Prostate gland (tissue), 2 donors: ENCODE results near the gene PPY. TPM values are rescaled to one million over a fixed set of nuclear protein-coding genes. Genes with fewer than 3 reads are reported as not detected.
"Not testable (repeated sequence)": the region's sequence is repeated elsewhere in the genome, so short reads cannot be mapped to it uniquely, and the experiment has no call there.

ENCODE experiments used
- DNase-seq: peaks from one replicate; pipeline ENCODE4 v3.0.0-alpha.2; 2019; ENCODE audit warnings: low spot score
- H3K27ac ChIP-seq, 2 donors: fragments of 200-600 bp; sonication (generic); 2 replicates each; pipeline ENCODE4 v1.5.1; 2017 to 2019
- H3K27me3 ChIP-seq: fragments of 200-600 bp; sonication (generic); replicated peaks from 2 replicates; pipeline ENCODE4 v1.5.1; 2019; ENCODE audit not compliant: insufficient read depth
- H3K36me3 ChIP-seq, 2 donors: fragments of 200-600 bp; sonication (generic); 1 replicate in 1 of 2; 2 replicates in 1 of 2; pipeline versions ENCODE4 v1.5.1 to v1.8.1; 2017 to 2019
- H3K4me1 ChIP-seq: fragments of 200-600 bp; sonication (generic); replicated peaks from 2 replicates; pipeline ENCODE4 v1.5.1; 2019
- H3K4me3 ChIP-seq, 2 donors: fragments of 200-600 bp; sonication (generic); 2 replicates each; pipeline ENCODE4 v1.5.1; 2017 to 2019
- H3K9me3 ChIP-seq: fragments of 200-600 bp; sonication (generic); 2 replicates; pipeline ENCODE4 v1.5.1; 2017
- POLR2A ChIP-seq: fragments of 450-650 bp; IDR thresholded peaks from one replicate; pipeline ENCODE4 v1.6.1; 2016; ENCODE audit warnings: antibody characterized with exemption, mild to moderate bottlenecking
- POLR2AphosphoS5 ChIP-seq: sonication (generic); formaldehyde crosslinking; IDR thresholded peaks from one replicate; pipeline ENCODE4 v1.6.1; 2017; ENCODE audit warnings: antibody characterized with exemption
- WGBS: methylation state at CpG from one replicate; pipeline ENCODE4 v1.1.5; 2018; 5-methylcytosine and 5-hydroxymethylcytosine counted together
- intact Hi-C: fragments of 100-400 bp; cut with DNase I; formaldehyde crosslinking; loops from one replicate; pipeline ENCODE4 v1.14.2; 2022
- total RNA-seq, 2 donors: library from RNA; depleted of rRNA; stranded (reverse); fragments of >200 nt; gene quantifications; one replicate each; pipeline ENCODE4 v1.1.0, GENCODE V29; 2016
- TF ChIP-seq, protein P1 (sequence below), 4 experiments: fragments of 200-600 bp in 2 of 4; fragments of 450-650 bp in 2 of 4; sonication (generic) in 2 of 4; IDR thresholded peaks; 1 replicate in 3 of 4; 2 replicates in 1 of 4; pipeline ENCODE4 v1.5.1; 2016 to 2019; ENCODE audit warnings: antibody characterized with exemption in 4 of 4, mild to moderate bottlenecking in 2 of 4, moderate library complexity in 2 of 4

The PPY gene
- total RNA-seq, 2 donors from 2014 or later, result not detected

DNA sequence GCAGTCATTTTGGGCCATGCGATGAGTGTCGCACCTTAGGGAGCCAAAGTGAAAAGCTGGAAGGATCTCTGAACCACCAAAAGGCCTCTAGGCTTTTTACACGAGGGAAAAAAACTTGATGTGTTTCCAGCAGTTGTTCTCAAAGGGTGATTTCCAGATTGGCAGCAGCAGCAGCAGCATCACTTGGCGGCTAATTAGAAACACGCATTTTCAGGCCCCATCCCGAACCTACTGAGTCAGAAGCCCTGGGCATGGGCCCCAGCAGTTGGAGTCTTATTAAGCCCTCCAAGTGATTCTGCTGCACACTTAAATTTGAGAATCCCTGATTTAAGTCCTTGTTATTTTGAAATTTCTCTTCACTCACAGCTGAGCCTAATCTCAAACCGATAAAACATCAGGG, 36.7 kb upstream of the PPY start:
- no peaks in the 10 kb centered on the region for H3K9me3 ChIP-seq
- H3K36me3 ChIP-seq, result no peaks in the 10 kb centered on the region
- no peak for DNase-seq
- no peak overlapping the region for H3K27ac ChIP-seq
- H3K27me3 ChIP-seq, result no peaks in the 10 kb centered on the region
- intact Hi-C loops, result no loop called here
- H3K4me3 ChIP-seq, result no peak overlapping the region
- no peaks in the 10 kb centered on the region for H3K4me1 ChIP-seq
- TF ChIP-seq POLR2AphosphoS5, result no peak
- TF ChIP-seq, protein P1, sequence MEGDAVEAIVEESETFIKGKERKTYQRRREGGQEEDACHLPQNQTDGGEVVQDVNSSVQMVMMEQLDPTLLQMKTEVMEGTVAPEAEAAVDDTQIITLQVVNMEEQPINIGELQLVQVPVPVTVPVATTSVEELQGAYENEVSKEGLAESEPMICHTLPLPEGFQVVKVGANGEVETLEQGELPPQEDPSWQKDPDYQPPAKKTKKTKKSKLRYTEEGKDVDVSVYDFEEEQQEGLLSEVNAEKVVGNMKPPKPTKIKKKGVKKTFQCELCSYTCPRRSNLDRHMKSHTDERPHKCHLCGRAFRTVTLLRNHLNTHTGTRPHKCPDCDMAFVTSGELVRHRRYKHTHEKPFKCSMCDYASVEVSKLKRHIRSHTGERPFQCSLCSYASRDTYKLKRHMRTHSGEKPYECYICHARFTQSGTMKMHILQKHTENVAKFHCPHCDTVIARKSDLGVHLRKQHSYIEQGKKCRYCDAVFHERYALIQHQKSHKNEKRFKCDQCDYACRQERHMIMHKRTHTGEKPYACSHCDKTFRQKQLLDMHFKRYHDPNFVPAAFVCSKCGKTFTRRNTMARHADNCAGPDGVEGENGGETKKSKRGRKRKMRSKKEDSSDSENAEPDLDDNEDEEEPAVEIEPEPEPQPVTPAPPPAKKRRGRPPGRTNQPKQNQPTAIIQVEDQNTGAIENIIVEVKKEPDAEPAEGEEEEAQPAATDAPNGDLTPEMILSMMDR (IDR thresholded peaks at IDR 0.05), result no peak
- 75% methylated on average over 7 of the region's 7 CpGs for WGBS

DNA sequence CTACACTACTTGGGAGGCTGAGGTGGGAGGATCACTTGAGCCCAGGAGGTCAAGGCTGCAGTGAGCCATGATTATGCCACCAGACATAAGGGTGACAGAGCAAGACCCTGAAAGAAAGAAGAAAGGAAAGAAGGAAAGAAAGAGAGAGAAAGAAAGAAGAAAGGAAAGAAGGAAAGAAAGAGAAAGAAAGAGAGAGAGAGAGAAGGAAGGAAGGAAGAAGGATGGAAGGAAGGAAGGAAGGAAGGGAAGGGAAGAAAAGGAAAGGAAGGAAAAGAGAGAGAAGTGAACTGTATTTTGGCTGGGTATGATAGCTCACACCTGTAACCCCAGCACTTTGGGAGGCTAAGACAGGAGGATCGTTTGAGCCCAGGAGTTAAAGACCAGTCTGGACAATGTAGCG, 35.8 kb upstream of the PPY start:
- intact Hi-C loops, result no loop called here

DNA sequence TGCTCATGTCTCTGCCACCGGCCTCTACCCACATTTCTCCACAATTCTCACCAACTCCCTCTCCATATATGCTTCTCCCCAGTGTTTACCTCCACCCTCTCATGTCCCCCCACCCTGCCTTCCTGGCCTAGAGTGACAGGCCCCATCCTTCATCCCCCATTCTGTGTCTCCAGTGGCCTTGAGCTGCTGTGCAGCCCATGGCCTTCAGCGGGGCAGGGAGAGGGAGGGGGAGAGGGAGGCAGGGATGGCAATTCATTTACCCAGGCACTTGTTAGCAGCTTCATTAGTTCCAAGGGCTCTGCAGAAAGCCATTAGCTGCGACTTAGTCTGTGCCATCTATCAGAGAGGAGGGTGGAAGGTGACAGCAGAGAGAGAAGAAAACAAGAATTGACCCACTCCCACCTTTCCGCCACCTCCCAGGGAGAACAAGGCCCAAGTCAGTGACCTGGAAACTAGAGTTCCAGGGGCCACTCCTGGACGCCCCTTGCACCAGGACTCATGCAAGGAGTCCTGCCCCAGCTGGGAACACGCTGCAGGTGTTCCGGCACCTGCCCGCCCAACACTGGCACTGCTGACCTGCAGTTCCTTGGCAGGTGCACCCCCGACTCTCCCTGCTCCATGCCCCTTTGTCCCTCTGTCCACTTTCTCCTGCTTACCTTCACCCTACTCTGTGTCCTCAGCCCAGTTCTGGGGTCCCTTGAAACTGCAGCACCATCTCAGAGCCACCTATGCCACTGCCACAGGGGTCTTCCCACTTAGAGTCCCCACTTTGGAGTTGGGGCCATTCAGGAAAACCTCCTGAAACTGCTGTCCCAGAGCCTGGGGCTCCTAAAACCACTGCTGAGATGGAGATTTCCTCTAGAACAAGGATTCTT, 34.9 kb upstream of the PPY start:
- H3K9me3 ChIP-seq, result no peaks in the 10 kb centered on the region
- no peak for DNase-seq
- WGBS, result 78% methylated on average over 9 of the region's 9 CpGs
- H3K36me3 ChIP-seq, result no peaks in the 10 kb centered on the region
- no peaks in the 10 kb centered on the region for H3K4me1 ChIP-seq
- intact Hi-C loops, result no loop called here
- no peaks in the 10 kb centered on the region for H3K27me3 ChIP-seq
- TF ChIP-seq POLR2A, result no peak
- no peak overlapping the region for H3K27ac ChIP-seq
- no peak overlapping the region for H3K4me3 ChIP-seq

More for the DNA sequence above, 35.8 kb upstream of the PPY start:
- no peaks in the 10 kb centered on the region for H3K27me3 ChIP-seq
- WGBS, result 68% methylated on average over 2 of the region's 2 CpGs
- H3K36me3 ChIP-seq, result no peaks in the 10 kb centered on the region
- DNase-seq, result no peak
- no peaks in the 10 kb centered on the region for H3K9me3 ChIP-seq
- TF ChIP-seq POLR2AphosphoS5 (no peak), POLR2A (no peak)
- TF ChIP-seq, protein P1 (IDR thresholded peaks at IDR 0.05), result no peak
- no peaks in the 10 kb centered on the region for H3K4me1 ChIP-seq
- H3K4me3 ChIP-seq, result no peak overlapping the region
- H3K27ac ChIP-seq, result no peak overlapping the region

DNA sequence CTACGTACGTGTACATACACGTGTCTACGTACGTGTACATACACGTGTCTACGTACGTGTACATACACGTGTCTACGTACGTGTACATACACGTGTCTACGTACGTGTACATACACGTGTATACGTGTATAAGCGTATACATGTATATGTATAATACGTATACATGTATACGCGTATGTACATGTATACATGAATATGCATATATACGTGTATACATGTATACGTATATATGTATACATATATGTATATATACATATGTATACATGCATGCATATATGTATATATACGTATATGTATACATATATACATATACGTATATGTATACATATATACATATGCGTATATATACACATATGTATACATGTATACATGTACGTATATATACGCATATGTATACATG, 33.6 kb upstream of the PPY start:
- H3K27ac ChIP-seq, result no peak overlapping the region
- H3K27me3 ChIP-seq, result no peaks in the 10 kb centered on the region
- H3K4me1 ChIP-seq, result no peaks in the 10 kb centered on the region
- no peak for DNase-seq
- WGBS, result 87% methylated on average over 22 of the region's 27 CpGs
- H3K4me3 ChIP-seq, result no peak overlapping the region
- intact Hi-C loops, result no loop called here
- TF ChIP-seq POLR2AphosphoS5 (no peak), POLR2A (no peak)
- TF ChIP-seq, protein P1 (IDR thresholded peaks at IDR 0.05), result no peak
- no peaks in the 10 kb centered on the region for H3K9me3 ChIP-seq
- H3K36me3 ChIP-seq, result no peaks in the 10 kb centered on the region

DNA sequence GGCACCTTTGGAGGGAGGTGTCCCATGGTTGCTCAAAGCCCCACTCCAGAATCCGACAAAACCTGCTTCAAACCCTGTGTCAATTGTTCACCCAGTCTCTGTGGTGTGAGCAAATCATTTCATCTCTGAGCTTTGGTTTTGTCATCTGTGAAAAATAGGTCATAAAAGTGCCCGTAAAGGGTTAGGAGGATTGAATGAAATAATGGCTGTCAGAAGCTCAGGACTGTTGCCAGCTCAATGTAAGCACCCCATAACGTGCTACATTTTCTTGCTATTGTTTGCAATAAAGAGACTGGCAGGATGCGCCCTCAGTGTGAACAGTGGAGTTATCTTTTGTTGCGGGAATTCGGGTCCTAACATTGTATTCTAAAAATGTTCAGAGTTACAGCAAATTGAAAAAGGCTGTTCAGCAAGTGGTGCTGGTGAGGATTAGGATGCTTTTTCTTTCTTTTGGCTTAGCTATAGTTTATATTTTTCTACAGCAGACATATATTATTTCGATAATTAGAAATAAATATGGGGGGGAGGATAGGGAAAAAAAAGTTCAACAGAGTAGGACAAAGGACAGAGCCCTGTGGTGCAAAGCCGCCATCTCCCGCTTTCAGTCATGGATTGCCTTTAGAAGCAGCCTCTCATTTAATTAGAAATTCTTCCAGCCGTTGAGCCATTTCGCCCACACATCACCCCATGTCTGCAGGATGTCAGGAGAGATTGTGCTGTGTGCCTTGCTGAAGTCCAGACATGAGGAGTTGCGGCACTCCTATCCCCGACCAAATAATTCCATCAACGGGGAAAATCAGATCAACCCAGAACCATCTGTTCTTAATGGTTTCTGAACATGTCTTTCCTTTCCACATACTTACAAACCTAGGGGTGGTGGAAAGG, 32.3 kb upstream of the PPY start:
- Histone ChIP-seq H3K4me3 (no peak overlapping the region), H3K27me3 (no peaks in the 10 kb centered on the region), H3K27ac (no peak overlapping the region), H3K4me1 (no peaks in the 10 kb centered on the region), H3K36me3 (no peaks in the 10 kb centered on the region), H3K9me3 (no peaks in the 10 kb centered on the region)
- TF ChIP-seq POLR2AphosphoS5 (no peak), POLR2A (no peak)
- TF ChIP-seq, protein P1 (IDR thresholded peaks at IDR 0.05), result no peak
- WGBS, result 34% methylated on average over 14 of the region's 14 CpGs
- intact Hi-C loops, result no loop called here
- no peak for DNase-seq

DNA sequence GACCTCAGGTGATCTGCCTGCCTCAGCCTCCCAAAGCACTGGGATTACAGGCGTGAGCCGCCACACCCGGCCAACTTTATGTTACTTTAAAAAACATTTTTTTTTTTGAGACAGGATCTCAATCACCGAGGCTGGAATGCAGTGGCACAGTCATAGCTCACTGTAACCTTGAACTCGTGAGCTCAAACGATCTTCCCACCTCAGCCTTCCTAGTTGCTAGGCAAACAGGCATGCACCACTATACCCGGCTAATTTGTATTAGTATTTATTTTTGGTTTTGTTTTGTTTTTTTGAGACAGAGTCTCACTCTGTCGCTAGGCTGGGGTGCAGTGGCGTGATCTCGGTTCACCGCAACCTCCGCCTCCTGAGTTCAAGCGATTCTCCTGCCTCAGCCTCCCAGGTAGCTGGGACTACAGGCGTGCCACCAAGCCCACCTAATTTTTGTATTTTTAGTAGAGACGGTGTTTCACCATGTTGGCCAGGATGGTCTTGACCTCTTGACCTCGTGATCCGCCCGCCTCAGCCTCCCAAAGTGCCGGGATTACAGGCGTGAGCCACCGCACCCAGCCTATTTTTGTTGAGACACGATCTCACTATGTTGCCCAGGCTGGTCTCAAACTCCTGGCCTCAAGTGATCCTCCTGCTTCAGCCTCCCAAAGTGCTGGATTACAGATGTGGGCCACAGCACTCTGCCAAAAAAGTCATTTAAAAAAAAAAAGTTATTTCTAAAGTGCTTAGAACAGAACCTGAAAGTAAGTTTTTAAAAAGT, 30.4 kb upstream of the PPY start:
- H3K27me3 ChIP-seq, H3K4me1 ChIP-seq, DNase-seq, H3K27ac ChIP-seq, H3K4me3 ChIP-seq, intact Hi-C loops, H3K36me3 ChIP-seq, H3K9me3 ChIP-seq: not testable (repeated sequence)
- WGBS, result 90% methylated on average over 22 of the region's 22 CpGs

DNA sequence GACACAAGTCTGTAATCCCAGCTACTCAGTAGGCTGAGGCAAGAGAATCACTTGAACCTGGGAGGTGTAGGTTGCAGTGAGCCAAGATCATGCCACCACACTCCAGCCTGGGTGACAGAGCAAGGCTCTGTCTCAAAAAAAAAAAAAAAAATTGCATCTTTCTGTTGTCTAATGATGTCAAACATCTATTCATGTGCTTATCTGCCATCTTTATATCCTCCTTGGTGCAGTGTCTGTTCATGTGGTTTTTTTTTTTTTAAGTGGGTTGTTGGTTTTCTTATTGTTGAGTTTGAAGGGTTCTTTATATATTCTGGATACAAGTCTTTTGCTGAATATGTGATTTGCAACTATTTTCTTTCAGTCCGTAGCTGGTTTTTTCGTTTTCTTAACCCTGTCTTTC, 29.2 kb upstream of the PPY start:
- H3K27ac ChIP-seq, H3K27me3 ChIP-seq, H3K9me3 ChIP-seq, DNase-seq, intact Hi-C loops, H3K4me3 ChIP-seq, H3K36me3 ChIP-seq, H3K4me1 ChIP-seq: not testable (repeated sequence)
- WGBS, result 59% methylated on average over 2 of the region's 2 CpGs
